DMS114 treated with DMSO at 0.1 percent for 48 hours (cell line): Measurements from ENCODE around the gene TPP2.

ENCODE experiments used
- DNase-seq: peaks from one replicate; lab custom pipeline; 2025; ENCODE audit not compliant: unreplicated experiment; lab: John Stamatoyannopoulos, UW

TPP2 gene

GRCh38 chr13:102596147-102597028, at the start of gene TPP2:
TPP2 (plus strand) TSS chr13:102596986; CDS start chr13:102597039, 53 bp downstream.
- peak; percentile 85 for DNase-seq

GRCh38 chr13:102548811-102549210, 48.0 kb upstream of the TPP2 start:
- no peak for DNase-seq

DNA sequence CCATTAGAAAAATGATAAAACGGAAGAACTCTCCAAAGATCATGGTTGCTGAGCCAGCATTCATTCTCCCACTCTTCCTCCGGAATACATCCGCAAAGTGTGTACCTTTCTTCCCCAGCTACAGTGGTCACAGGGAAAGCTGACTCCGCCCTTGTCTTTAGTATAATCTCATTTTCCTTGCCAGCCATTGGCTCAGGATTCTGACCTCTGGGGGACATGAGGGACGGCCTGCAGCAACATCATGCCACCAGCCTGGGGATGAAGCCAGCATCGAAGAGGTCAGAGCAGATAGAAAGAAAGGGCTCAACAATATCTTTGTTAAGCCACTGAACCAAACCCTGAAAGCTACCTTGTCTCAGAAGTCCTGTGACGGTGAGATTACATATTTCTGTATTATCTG, 46.3 kb upstream of the TPP2 start:
- no peak for DNase-seq

DNA sequence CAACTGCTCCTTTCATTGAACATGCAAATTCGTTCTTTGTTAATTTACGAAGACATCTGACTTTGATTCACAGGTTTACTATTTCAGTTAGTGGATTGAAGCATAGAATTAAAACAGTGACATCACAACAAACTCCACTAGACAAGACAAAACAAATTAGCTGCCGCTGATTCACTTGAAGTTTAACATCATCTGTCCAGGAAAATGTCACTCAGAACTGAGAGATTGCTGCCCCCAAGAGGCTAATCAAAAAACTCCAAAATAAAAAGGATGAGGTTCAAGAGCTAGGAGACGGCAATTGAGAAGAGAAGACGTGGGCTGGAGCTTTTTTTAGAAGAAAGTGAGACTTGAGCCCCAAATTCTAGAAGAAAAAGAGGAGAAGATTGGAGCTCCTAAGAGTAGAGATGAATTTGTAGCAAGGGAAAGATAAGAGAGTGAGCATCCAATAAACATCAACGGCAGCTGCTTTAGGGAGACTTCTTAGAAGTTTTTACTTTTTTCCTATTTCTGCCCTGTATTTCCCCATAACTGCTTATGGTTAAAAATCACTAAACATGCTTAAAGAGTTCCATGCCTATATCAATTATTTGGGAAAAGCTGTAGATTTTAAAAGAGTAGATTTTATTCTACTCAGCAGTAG, 40.8 kb upstream of the TPP2 start:
- peak; percentile 38 for DNase-seq

GRCh38 chr13:102556806-102557205, 40.0 kb upstream of the TPP2 start:
- no peak for DNase-seq

DNA sequence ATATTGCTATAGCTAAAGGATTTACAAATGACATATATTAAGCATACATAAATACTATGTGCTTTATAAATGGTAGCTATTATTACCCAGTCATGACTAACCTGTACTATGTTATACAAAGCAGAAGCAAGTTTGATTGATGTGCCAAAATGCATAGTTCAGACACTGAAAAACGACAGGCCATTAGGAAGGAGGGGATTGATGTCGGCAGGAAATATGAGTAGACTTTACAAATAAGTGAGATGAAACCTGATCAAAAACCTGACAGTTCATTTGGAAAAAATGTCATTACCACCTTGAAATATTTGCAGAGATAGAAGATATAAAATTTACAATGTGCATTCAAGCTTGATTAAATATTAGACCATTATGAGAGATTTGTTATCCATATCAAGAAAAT, 38.8 kb upstream of the TPP2 start:
- DNase-seq: no peak

DNA sequence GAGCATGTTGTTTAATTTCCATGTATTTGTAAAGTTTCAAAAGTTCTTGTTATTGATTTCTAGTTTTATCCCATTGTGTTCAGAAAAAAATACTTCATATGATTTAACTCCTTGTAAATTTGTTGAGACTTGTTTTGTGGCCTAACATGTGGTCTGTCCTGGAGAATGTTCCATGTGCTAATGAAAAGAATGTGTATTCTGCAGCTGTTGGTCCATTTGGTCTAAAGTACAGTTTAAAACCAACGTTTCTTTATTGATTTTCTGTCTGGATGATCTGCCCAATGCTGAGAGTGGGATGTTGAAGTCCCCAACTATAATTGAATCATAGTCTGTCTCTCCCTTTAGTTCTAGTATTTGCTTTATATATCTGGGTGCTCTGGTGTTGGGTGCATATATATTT, 34.9 kb upstream of the TPP2 start:
- no peak for DNase-seq

GRCh38 chr13:102563267-102563666, 33.5 kb upstream of the TPP2 start:
- no peak for DNase-seq

DNA sequence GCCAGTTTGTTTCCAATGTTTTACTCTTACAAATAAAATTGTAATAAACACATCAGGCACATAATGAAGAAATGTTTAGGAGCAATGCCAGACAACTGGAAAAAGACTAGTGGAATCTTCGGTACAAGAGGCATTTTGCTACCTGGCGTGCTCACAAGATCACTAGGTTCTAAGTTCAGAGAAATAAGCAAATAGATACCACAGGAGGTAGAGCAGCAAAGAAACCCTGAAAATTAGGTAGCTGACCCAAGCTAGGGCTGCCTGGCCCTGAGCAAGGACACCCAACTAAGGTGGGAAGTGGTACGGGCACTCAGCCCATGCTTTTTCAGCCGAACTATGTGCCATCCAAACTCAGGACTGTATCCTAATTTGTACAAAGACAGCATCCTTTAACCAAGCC, 32.2 kb upstream of the TPP2 start:
- DNase-seq: no peak

DNA sequence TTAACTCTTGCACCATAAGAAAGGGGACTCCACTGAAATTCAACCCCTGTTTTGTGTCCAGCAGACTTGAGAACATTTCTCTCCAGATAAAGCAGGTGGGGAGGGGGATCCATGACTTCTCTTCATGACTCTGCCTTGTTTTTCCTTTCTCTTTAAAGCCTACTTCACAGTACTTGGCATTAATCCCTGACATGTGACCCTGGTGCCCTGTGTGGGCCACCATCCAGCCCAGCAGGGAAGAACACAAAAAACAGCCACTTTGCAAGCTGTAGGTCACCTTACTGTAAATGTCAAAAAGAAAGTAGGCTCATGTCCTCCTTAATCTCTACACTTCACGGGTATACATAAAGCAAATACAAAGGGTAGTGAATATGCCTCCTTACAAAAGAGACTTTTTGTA, 30.3 kb upstream of the TPP2 start:
- DNase-seq: no peak

DNA sequence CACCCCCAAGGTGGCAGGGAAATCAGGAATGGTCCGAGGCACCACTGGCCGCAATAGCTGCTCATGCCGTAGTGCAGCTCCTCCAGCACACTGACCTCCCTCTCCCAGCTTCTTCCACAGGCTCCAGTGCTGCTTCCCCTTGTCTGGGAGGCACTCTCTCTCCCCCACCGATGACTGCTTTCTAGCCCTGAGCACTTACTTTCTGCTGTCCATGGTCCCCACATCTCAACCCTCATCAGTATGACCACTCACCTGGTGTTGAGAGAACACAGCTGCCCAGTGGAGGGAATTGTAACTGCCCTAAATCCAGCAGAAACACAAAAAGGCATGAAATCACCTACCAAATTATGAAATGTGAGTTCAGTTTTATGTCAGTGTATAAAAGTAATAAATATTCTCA, 28.9 kb upstream of the TPP2 start:
- no peak for DNase-seq

- no peak for DNase-seq
Measured at GRCh38 chr13:102569488-102569887, 27.3 kb upstream of the TPP2 start.

DNA sequence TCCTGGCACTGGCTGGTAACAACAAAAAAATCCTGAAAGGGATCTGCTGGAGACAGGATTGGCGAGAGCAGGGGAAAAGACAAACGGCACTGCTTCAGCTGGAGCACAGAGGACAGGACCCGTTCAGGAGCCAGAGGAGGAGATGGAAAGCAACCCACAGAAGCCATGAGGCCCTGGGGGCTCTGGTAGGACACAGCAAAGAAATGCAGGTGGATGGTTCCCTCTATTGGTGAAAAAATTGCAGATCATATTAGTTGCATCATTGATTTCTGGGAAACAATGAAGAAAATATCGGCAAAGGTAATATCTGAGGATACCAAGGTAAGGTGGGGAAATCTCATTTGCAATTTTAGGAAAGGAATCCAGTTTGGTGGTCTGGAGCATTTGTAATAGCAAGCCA, 25.7 kb upstream of the TPP2 start:
- DNase-seq: no peak

DNA sequence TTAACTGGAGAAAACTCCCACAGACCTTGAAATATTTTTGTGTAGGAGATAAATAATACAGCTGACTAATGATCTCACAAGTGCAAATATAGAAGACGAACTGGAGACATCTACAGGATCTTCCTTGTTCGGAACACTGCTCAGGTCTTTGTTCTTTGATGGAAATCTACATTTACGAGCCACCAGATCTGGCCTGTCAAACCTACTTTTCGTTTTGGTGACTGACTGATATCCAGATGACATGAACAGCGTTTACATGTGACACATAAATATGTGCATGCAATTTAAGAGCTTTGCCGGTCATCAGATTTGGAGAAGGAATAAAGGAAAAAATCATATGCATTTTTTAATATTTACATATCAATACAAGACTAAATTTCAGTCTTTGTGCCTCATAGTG, 24.5 kb upstream of the TPP2 start:
- no peak for DNase-seq

DNA sequence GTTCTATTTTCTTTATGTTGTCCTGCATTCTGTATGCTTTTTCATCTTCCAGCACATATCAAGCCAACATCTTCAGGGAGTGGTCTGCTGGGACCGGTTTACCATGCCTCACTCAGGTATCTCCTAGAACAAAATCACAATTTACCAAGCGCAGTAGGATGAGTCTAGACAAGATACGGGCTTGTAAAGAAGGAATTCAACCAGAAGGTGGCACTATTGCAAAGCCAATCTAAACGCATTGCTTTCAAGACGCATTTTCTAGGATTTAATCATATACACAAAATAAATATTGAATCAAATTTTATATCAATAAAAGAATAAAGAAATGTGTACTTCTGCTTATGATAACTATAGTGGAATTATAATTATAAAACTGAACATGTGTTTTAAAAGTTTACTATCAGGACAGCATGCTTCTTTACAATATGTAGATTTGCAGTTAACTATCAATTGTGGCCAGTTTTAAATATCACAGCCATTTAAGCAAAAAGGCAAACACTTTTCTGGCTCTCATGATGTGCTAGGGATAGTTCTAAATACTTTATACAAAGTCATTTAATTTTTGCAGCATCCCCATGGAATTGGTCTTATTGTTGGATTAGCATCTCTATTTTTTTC, 16.1 kb upstream of the TPP2 start:
- peak; percentile 35 for DNase-seq

DNA sequence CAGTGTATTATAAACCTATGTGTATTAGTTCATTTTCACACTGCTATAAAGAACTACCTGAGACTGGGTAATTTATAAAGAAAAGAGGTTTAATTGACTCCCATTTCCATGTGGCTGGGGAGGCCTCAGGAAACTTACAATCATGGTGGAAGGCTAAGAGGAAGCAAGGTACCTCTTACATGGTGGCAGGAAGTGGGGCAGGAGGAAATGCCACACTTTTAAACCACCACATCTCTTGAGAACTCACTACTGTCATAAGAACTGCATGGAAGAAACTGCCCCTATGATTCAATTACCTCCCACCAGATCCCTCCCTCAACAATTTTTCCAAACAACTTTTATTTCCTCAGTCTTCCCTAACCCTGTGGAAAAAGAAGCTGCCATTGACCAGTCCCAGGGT, 14.5 kb upstream of the TPP2 start:
- no peak for DNase-seq

GRCh38 chr13:102584434-102584833, 12.4 kb upstream of the TPP2 start:
- no peak for DNase-seq

GRCh38 chr13:102586615-102587014, 10.2 kb upstream of the TPP2 start:
- DNase-seq: no peak

DNA sequence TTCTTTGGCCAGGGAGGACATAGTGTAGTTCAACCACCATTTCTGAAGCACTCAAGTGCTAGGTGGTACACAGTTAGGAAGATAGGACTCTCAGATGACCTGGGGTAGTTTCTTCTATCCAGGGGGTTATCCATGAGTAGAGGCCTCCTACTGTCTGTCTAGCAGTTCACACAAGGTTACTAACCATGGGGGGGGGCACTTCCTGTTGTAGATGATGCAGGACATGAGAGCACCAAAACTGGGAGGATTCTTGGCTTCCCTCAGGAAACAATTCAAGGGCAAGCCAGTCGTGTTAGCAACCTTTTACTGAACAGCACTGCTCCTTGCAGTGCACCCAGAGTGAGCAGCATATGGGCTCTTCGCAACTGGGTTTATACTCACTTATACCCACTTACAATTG, 8.9 kb upstream of the TPP2 start:
- no peak for DNase-seq

- DNase-seq: no peak
Measured at GRCh38 chr13:102589301-102589822, 7.4 kb upstream of the TPP2 start.

DNA sequence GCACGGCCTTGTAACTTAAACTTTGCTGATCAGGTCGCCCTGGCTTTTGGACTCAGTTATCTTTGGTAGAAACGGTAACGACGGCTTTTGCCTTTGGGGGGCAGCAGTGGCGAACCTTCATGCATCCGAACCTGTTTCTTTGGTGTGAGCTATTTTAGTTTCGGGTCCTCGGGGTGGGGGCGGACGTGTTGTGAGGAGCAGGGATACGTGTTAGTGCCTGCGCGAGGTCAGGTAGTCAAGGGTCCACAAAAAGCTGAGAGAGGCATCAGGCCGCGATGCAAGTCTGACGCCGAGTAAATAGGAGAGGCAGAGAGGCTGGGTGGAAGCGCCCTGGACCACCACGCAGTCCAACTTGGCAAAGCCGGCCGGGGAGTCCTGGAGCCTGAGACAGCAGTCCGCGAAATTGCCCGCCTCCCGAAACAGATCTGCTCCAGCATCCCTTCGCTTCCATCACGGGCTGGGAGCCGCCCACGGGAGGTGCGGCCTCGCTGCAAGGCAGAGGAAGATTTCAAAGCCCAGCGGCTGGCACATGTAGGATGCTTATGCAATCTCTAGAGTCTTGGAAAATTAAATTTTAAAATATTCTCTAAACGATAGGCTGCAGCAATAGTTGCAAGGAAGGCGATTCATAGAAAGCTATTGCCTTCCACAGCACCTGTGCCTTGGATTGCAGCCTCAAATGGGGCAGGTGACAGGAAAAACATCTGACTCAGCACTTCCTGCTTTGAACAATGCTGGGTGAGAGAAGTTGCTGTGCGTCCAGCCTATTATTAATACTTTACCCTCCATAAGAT, 4.6 kb upstream of the TPP2 start:
- DNase-seq: peak; percentile 59
